Choroid plexus epithelial cell (primary cell): ENCODE measurements around the gene BMAL1.
A peak's percentile ranks its signal among the peaks of the same experiment; 100 is the strongest.

Source experiments
- DNase-seq: peaks from one replicate; pipeline ENCODE4 v3.0.0-alpha.2; 2010; ENCODE audit warnings: low read depth
- H3K4me3 ChIP-seq: 2 replicates; pipeline ENCODE4 v1.5.1; 2011; ENCODE audit warnings: low read depth, mild to moderate bottlenecking, control low read depth, low read length, moderate library complexity
- CTCF ChIP-seq: conservative IDR thresholded peaks from 2 replicates; pipeline ENCODE4 v1.5.1; 2011; ENCODE audit warnings: low read depth, mild to moderate bottlenecking, control low read depth, inconsistent platforms, low read length, moderate library complexity

Gene BMAL1

GRCh38 chr11:13314676-13315394, 37.2 kb downstream of the BMAL1 start:
- no peak for TF ChIP-seq CTCF
- H3K4me3 ChIP-seq: no peak overlapping the region
- DNase-seq: no peak

DNA sequence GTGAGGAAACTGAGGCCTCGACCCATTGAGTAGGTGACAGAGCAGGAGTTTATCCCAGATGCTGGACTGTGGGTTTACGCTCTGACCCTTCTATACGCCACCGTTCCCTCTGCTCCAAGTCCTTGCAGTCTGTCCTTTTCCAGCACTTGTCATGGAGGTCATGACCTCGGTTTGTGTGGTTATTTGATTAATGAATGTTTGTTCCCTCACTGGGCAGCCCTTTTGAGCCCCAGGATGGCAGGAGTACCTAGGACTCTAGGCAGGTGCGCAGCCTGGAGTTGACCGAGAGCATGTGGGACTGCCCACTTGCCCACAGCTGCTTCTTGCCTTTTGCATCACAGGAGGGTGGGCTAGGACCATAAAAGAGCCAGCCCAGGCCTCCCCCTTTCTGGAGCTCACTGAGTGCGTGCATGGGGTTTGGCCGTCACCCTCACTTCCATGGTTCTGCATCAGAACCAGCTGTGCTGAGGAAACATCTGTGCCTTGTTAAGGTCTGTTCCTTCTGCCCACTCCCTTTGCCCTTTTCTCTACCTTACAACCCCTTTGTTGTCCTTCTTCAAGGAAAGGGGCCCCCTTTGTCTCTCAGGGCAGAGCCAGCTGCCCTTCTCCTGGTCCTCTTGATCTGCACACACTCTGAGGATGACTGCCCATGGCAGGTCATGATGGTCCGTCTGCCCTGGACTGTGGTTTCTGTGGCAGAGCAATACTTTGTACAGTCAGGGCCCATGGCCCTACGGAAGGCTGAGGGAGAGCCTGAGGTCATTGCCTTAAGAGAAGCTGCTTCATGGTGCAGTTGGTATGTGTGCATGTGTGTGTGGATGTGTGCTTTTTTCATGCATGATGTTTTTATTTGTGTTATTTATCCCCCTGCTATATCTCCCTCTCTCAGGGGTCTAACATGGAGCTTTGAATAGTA, 38.2 kb downstream of the BMAL1 start:
- TF ChIP-seq CTCF: no peak
- H3K4me3 ChIP-seq: no peak overlapping the region
- no peak for DNase-seq

DNA sequence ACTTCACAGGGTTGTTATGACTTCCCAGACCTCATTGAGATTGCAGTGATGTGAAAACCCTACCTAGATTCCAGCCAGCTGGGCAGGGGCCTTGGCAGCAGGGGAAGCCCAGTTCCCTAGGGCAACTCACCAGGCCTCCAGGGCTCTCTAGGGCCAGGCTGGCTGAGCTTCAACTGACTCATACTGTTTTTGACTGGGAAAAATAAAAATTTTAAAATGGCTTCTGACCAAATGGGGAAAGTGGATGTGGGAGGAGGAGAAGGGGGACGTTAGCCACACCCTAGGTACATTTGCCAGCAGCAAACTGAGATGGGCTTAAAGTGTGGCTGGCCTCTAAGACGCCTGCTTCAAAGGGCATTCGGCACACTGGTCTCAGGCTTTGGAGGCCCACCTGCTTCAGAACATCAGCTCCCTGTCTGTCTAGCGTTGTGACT, 39.0 kb downstream of the BMAL1 start:
- TF ChIP-seq CTCF: no peak
- no peak overlapping the region for H3K4me3 ChIP-seq
- peak; percentile 50 for DNase-seq

DNA sequence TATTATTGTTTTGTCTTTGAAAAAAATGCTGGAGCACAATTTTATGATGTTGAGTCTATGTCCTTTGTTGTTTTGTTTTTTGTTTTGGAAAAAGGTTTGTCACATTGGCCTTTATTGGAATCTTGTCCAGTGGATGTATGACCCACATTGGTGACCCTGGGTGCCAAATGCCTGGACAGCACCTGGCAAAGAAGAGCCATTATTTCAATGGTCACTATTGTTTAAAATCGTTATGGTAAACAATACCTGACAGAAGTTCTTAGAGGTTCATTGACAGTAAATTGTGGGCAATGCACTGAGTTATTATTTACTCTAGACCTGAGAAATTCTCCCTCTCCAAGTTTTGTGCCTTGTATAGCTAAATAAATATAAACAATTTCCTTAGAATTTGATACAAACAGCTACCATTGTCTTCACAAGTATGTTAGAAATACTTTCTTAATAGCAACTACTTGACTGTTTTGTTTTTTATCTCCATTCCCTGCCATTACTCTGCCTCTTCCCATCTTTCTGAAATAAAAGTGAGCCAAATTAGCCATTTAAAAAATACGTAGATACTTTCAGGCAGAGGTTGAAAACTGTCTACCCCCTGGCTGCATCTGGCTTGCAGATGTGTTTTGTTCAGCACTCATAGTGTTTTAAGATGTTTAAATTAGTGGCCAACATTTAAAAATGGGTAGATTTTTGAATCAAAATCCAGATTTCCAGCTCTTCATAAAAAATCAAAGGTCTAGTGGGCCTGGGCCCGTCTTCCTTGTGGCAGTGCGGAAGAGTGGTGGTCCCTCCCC, 39.9 kb downstream of the BMAL1 start:
- DNase-seq: no peak
- no peak overlapping the region for H3K4me3 ChIP-seq
- TF ChIP-seq CTCF: no peak

GRCh38 chr11:13318498-13319295, 41.1 kb downstream of the BMAL1 start:
- no peak for TF ChIP-seq CTCF
- H3K4me3 ChIP-seq: no peak overlapping the region
- DNase-seq: peak; percentile 39

DNA sequence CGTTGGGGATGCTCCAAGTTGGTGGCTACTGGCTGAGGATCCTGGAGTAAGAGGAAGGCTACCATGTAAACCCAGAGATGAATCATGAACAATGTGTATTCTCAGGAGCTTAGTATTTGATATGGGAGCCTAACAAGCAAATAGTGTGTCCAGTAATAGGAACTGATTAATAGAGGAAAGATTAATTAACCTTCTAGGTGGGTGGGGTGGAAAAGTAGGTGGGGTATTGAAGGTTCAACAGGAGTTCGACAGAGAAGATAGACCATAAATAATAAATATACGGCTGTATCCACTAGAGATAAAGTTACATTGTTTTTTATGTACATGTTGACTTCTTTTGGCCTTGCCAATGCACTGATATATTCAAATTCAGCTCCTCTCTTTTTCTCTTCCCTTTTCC, 43.1 kb downstream of the BMAL1 start:
- no peak for TF ChIP-seq CTCF
- H3K4me3 ChIP-seq: no peak overlapping the region
- no peak for DNase-seq
